Measurements from ENCODE around the gene PLXNA2.

GRCh38 chr1:208270651-208271141, 26.5 kb upstream of the PLXNA2 start:
- TF ChIP-seq CTCF (IDR thresholded peaks at IDR 0.05): no peak
- TF ChIP-seq EZH2 (IDR thresholded peaks at IDR 0.05; ENCODE audit: borderline replicate concordance, insufficient read depth, low read depth, low read length, poor library complexity, severe bottlenecking): no peak
